ENCODE results near the gene SMC6. TPM values are rescaled to one million over a fixed set of nuclear protein-coding genes. Genes with fewer than 3 reads are reported as not detected.

SMC6 gene
- polyA plus RNA-seq, 1 experiment = 18.3 TPM

Other genes with a start within 250 kb of the SMC6 start
- not detected in 2 replicates for gene RAD51AP2, start 235.4 kb downstream of the SMC6 start, polyA plus RNA-seq (2011; rRNA removed)
- gene VSNL1, start 213.1 kb downstream of the SMC6 start, polyA plus RNA-seq (2011; rRNA removed) = 0.77 and 0.86 TPM in 2 replicates
- gene GEN1, start 328 bp upstream of the SMC6 start, polyA plus RNA-seq (2011; rRNA removed) = 4.0 and 7.5 TPM in 2 replicates
- not detected in 2 replicates for gene MSGN1, start 62.6 kb upstream of the SMC6 start, polyA plus RNA-seq (2011; rRNA removed)
- 0.32 and 0.46 TPM in 2 replicates for gene KCNS3, start 124.9 kb upstream of the SMC6 start, polyA plus RNA-seq (2011; rRNA removed)